Measurements from ENCODE around the gene FADS6.

Gene FADS6

GRCh38 chr17:74852237-74853047, 41.0 kb downstream of the FADS6 start:
- peak; percentile 26 to 47 (median 29) for DNase-seq (ENCODE audit: low read depth in 3 of 3)

- no peak for DNase-seq (ENCODE audit: low read depth in 3 of 3)
Observed at GRCh38 chr17:74851612-74852236, 41.7 kb downstream of the FADS6 start.

- no peak for DNase-seq (ENCODE audit: low read depth in 3 of 3)
Observed at GRCh38 chr17:74850914-74851313, 42.5 kb downstream of the FADS6 start.

- no peak for DNase-seq (ENCODE audit: low read depth in 3 of 3)
Observed at GRCh38 chr17:74850310-74850709, 43.1 kb downstream of the FADS6 start.

- no peak for DNase-seq (ENCODE audit: low read depth in 3 of 3)
Observed at GRCh38 chr17:74848656-74849399, 44.6 kb downstream of the FADS6 start.

- no peak for DNase-seq (ENCODE audit: low read depth in 3 of 3)
Observed at GRCh38 chr17:74846621-74847020, 46.8 kb downstream of the FADS6 start.

GRCh38 chr17:74843352-74843627, 50.1 kb downstream of the FADS6 start:
- no peak for DNase-seq (ENCODE audit: low read depth in 3 of 3)

- DNase-seq (ENCODE audit: low read depth in 3 of 3), result no peak
Observed at GRCh38 chr17:74842599-74843351, 50.7 kb downstream of the FADS6 start.

- DNase-seq (ENCODE audit: low read depth in 3 of 3), result no peak
Observed at GRCh38 chr17:74842146-74842598, 51.3 kb downstream of the FADS6 start.

GRCh38 chr17:74840989-74841666, 52.3 kb downstream of the FADS6 start:
- DNase-seq (ENCODE audit: low read depth in 3 of 3), result no peak

- no peak for DNase-seq (ENCODE audit: low read depth in 3 of 3)
Observed at GRCh38 chr17:74839990-74840852, 53.2 kb downstream of the FADS6 start.

GRCh38 chr17:74838274-74838673, 55.2 kb downstream of the FADS6 start:
- no peak for DNase-seq (ENCODE audit: low read depth in 3 of 3)

- DNase-seq (ENCODE audit: low read depth in 3 of 3), result no peak
Observed at GRCh38 chr17:74836691-74837467, 56.6 kb downstream of the FADS6 start.

GRCh38 chr17:74836191-74836590, 57.2 kb downstream of the FADS6 start:
- no peak for DNase-seq (ENCODE audit: low read depth in 3 of 3)

GRCh38 chr17:74833501-74834377, 59.7 kb downstream of the FADS6 start:
- DNase-seq (ENCODE audit: low read depth in 3 of 3), result no peak

- no peak for DNase-seq (ENCODE audit: low read depth in 3 of 3)
Observed at GRCh38 chr17:74832421-74832820, 61.0 kb downstream of the FADS6 start.

GRCh38 chr17:74831444-74832146, 61.8 kb downstream of the FADS6 start:
- DNase-seq (ENCODE audit: low read depth in 3 of 3), result no peak

GRCh38 chr17:74830861-74831260, 62.6 kb downstream of the FADS6 start:
- DNase-seq (ENCODE audit: low read depth in 3 of 3), result no peak

All from stimulated activated CD4-positive, alpha-beta T cell treated with anti-CD3 and anti-CD28 coated beads, TNF-alpha, amount 100 ng/mL, for 4 hours (primary cell).